HEK293 (cell line): ENCODE data around the gene GBP3.
A peak's percentile ranks its signal among the peaks of the same experiment; 100 is the strongest.
"Not testable (repeated sequence)": the region's sequence is repeated elsewhere in the genome, so short reads cannot be mapped to it uniquely, and the experiment has no call there.

Experiments used
- CTCF ChIA-PET: fragments of 350-600 bp; formaldehyde crosslinking; extraction: SDS; loops from one replicate; lab custom pipeline; 2021; ENCODE audit warnings: antibody characterized with exemption; lab: Yijun Ruan, JAX
- POLR2A ChIA-PET: fragments of 300-600 bp; formaldehyde crosslinking; extraction: SDS; loops from one replicate; lab custom pipeline; 2020; ENCODE audit warnings: antibody characterized with exemption, inconsistent platforms; lab: Yijun Ruan, JAX
- H3K27ac ChIP-seq: fragments of 200-500 bp; sonication (Bioruptor generic); 2 replicates; pipeline ENCODE4 v1.5.1; 2014; ENCODE audit warnings: low read depth, low read length, control low read depth, inconsistent platforms; ENCODE audit errors: extremely low read depth
- H3K36me3 ChIP-seq, 2 experiments: fragments of 200-500 bp in 1 of 2; sonication (Bioruptor generic) in 1 of 2; 1 replicate in 1 of 2; 2 replicates in 1 of 2; pipeline ENCODE4 v1.5.1; 2014 to 2017; ENCODE audit warnings: inconsistent platforms in 2 of 2, low read length in 2 of 2; ENCODE audit not compliant: control insufficient read depth in 2 of 2, insufficient read depth in 1 of 2
- H3K4me1 ChIP-seq: fragments of 200-500 bp; sonication (Bioruptor generic); 2 replicates; pipeline ENCODE4 v1.5.1; 2014; ENCODE audit warnings: mild to moderate bottlenecking, low read length, inconsistent platforms; ENCODE audit not compliant: control insufficient read depth, insufficient read depth
- H3K4me3 ChIP-seq: 2 replicates; pipeline ENCODE4 v1.5.1; 2011; ENCODE audit warnings: low read depth, mild to moderate bottlenecking, control low read depth, low read length, moderate library complexity
- H3K9me3 ChIP-seq: fragments of 200-500 bp; sonication (Bioruptor generic); 2 replicates; pipeline ENCODE4 v1.5.1; 2014; ENCODE audit warnings: low read depth, low read length, inconsistent platforms; ENCODE audit not compliant: control insufficient read depth, insufficient read depth
- HIC1 ChIP-seq: fragments of 450-650 bp; formaldehyde crosslinking; IDR thresholded peaks from 2 replicates; pipeline ENCODE4 v1.5.1; 2016; ENCODE audit warnings: missing biosample characterization, missing genetic modification characterization
- KLF17 ChIP-seq: fragments of 450-650 bp; formaldehyde crosslinking; IDR thresholded peaks from 2 replicates; pipeline ENCODE4 v1.5.1; 2016; ENCODE audit warnings: missing biosample characterization, missing genetic modification characterization
- RBAK ChIP-seq: fragments of 450-650 bp; formaldehyde crosslinking; IDR thresholded peaks from 2 replicates; pipeline ENCODE4 v1.5.1; 2016; ENCODE audit warnings: missing biosample characterization, missing genetic modification characterization
- SCRT2 ChIP-seq: fragments of 450-650 bp; formaldehyde crosslinking; IDR thresholded peaks from 2 replicates; pipeline ENCODE4 v1.5.1; 2016; ENCODE audit warnings: missing biosample characterization, missing genetic modification characterization
- ZNF248 ChIP-seq: fragments of 450-650 bp; formaldehyde crosslinking; IDR thresholded peaks from 2 replicates; pipeline ENCODE4 v1.5.1; 2017; ENCODE audit warnings: missing biosample characterization, missing genetic modification characterization
- ZNF266 ChIP-seq: fragments of 450-650 bp; formaldehyde crosslinking; IDR thresholded peaks from 2 replicates; pipeline ENCODE4 v1.5.1; 2016; ENCODE audit warnings: missing biosample characterization, missing genetic modification characterization, low read depth
- ZNF341 ChIP-seq: fragments of 450-650 bp; formaldehyde crosslinking; IDR thresholded peaks from 2 replicates; pipeline ENCODE4; 2016; ENCODE audit warnings: low read depth, missing biosample characterization, missing genetic modification characterization
- ZNF350 ChIP-seq: fragments of 450-650 bp; formaldehyde crosslinking; IDR thresholded peaks from 2 replicates; pipeline ENCODE4 v1.5.0; 2017; ENCODE audit warnings: missing biosample characterization, mild to moderate bottlenecking, missing genetic modification characterization
- ZNF571 ChIP-seq: fragments of 450-650 bp; formaldehyde crosslinking; IDR thresholded peaks from 2 replicates; pipeline ENCODE4 v1.5.0; 2017; ENCODE audit warnings: missing biosample characterization, missing genetic modification characterization
- ZNF629 ChIP-seq: fragments of 450-650 bp; formaldehyde crosslinking; IDR thresholded peaks from 2 replicates; pipeline ENCODE4 v1.5.1; 2017; ENCODE audit warnings: missing biosample characterization, missing genetic modification characterization
- ZNF660 ChIP-seq: fragments of 450-650 bp; IDR thresholded peaks from 2 replicates; pipeline ENCODE4 v1.5.1; 2018; ENCODE audit warnings: missing biosample characterization, mild to moderate bottlenecking, missing genetic modification characterization
- ZXDB ChIP-seq: fragments of 450-650 bp; formaldehyde crosslinking; IDR thresholded peaks from 2 replicates; pipeline ENCODE4 v1.5.1; 2016; ENCODE audit warnings: missing biosample characterization, missing genetic modification characterization
- TF ChIP-seq, protein P1 (sequence below): IDR thresholded peaks from 2 replicates; pipeline ENCODE4 v1.6.1; 2011; ENCODE audit warnings: mild to moderate bottlenecking, low read depth, low read length, borderline replicate concordance

Gene GBP3

DNA sequence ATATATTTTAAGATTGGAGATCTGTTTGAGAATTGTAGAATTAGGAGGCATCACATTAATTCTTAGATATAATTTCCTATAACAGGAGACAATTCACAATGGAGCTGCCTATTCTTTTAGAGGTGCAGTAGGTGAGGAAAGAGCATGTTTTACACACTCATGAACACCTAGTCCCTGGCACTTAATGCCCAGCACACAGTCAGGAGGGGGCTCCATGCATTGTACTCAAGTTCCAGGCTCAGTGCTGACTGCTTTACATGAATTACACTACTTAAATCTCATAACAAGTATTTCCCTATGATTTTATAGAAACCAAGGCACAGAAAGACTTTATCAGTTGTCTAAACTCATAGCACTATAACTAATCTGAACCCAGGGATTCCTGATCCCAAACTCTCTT is 360 bp upstream of the GBP3 start (continued):
- TF ChIP-seq, protein P1, sequence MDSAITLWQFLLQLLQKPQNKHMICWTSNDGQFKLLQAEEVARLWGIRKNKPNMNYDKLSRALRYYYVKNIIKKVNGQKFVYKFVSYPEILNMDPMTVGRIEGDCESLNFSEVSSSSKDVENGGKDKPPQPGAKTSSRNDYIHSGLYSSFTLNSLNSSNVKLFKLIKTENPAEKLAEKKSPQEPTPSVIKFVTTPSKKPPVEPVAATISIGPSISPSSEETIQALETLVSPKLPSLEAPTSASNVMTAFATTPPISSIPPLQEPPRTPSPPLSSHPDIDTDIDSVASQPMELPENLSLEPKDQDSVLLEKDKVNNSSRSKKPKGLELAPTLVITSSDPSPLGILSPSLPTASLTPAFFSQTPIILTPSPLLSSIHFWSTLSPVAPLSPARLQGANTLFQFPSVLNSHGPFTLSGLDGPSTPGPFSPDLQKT = no peak
- no peak for TF ChIP-seq ZXDB (tag by site-specific recombination)
- TF ChIP-seq ZNF350 = no peak
- TF ChIP-seq HIC1 (tag by site-specific recombination) = no peak
- TF ChIP-seq KLF17 = no peak

GRCh38 chr1:89018318-89018717 is 4.3 kb downstream of the GBP3 start:
- H3K36me3 ChIP-seq, H3K4me3 ChIP-seq, H3K4me1 ChIP-seq, H3K9me3 ChIP-seq, CTCF ChIA-PET, POLR2A ChIA-PET, H3K27ac ChIP-seq: not testable (repeated sequence)

- Histone ChIP-seq H3K9me3 (no peaks in the 10 kb centered on the region), H3K27ac (no peak overlapping the region)
- POLR2A ChIA-PET = no interaction called here
- TF ChIP-seq ZNF248 (no peak), ZNF341 (tag by site-specific recombination) (no peak), ZNF660 (no peak), RBAK (tag by site-specific recombination) (no peak)
- TF ChIP-seq, all 188 proteins: peak for 0
- CTCF ChIA-PET = interaction anchor here (1.0 kb wide), 1 partner anchor 9 kb away, joined by 4 read pairs; no protein-coding TSS in a partner anchor
- no peaks in the 10 kb centered on the region for H3K36me3 ChIP-seq
- no peaks in the 10 kb centered on the region for H3K4me1 ChIP-seq
- no peak overlapping the region for H3K4me3 ChIP-seq
Observed at GRCh38 chr1:89008511-89008910, 14.2 kb downstream of the GBP3 start.

DNA sequence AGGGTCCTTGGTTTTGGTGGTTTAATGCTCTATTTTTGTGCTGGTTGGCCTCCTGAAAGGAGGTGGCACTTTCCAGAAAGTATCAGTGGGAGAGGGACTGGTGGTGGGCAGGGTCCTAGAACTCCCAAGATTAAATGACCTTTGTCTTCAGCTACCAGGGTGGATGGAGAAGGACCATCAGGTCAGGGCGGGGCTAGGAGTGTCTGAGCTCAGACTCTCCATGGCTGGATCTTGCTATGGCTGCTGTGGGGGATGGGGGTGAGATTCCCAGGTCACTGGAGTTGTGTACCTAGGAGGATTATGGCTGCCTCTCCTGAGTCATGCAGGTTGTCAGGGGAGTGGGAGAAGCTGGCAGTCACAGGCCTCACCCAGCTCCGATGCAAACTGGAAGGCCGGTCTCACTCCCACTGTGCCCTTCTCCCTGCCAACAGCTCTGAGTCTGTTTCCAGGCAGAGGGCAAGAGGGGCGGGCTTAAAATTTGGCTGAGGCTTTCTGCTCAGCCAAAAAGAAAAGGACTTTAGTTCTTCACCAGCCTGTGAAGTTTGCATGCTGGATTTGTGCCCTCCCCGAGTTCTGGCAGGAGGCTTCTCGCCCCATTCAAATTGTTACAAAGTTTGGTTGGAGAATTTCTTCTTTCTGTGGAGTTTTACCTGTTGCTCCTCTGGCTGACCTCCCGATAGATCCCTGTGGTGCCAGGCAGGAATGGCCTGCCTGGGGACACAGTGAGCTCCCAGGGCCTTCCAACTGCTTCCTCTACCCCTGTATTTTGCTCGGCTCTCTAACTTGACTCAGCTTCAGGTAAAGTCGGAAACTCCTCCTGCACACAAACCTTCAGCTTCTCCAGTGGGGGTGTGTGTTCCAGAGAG is 17.1 kb downstream of the GBP3 start:
- ChIA-PET POLR2A (no interaction called here), CTCF (no interaction called here)
- no peaks in the 10 kb centered on the region for H3K36me3 ChIP-seq
- TF ChIP-seq ZNF571 = no peak
- TF ChIP-seq ZNF266 (tag by site-specific recombination) = no peak
- TF ChIP-seq SCRT2 = peak; percentile 52; the same call in 1 of the 2 replicates
- no peak for TF ChIP-seq ZNF629 (tag by site-specific recombination)
- no peak overlapping the region for H3K4me3 ChIP-seq
- H3K27ac ChIP-seq = no peak overlapping the region
- no peaks in the 10 kb centered on the region for H3K4me1 ChIP-seq
- no peaks in the 10 kb centered on the region for H3K9me3 ChIP-seq

- H3K27ac ChIP-seq, H3K4me1 ChIP-seq, H3K4me3 ChIP-seq, H3K36me3 ChIP-seq, H3K9me3 ChIP-seq, POLR2A ChIA-PET: not testable (repeated sequence)
- CTCF ChIA-PET = interaction anchor here (1.2 kb wide), 1 partner anchor 355 kb away, joined by 3 read pairs; no protein-coding TSS in a partner anchor
Observed at GRCh38 chr1:89002176-89002575, 20.5 kb downstream of the GBP3 start.
